Hepatocyte (in vitro differentiated cells): ENCODE results near the gene WDR70.
"Not testable (repeated sequence)": the region's sequence is repeated elsewhere in the genome, so short reads cannot be mapped to it uniquely, and the experiment has no call there.

Experiments used
- CTCF ChIP-seq: fragments of 200-600 bp; sonication (generic); IDR thresholded peaks from 2 replicates; pipeline ENCODE4 v1.5.1; 2016; ENCODE audit warnings: antibody characterized with exemption, mild to moderate bottlenecking; ENCODE audit not compliant: poor library complexity
- EZH2 ChIP-seq: fragments of 200-600 bp; sonication (generic); IDR thresholded peaks from 2 replicates; pipeline ENCODE4 v1.6.1; 2016; ENCODE audit warnings: antibody characterized with exemption, mild to moderate bottlenecking, borderline replicate concordance
- EZH2phosphoT487 ChIP-seq: fragments of 200-600 bp; sonication (generic); IDR thresholded peaks from one replicate; pipeline ENCODE4 v1.6.1; 2018; ENCODE audit warnings: antibody characterized with exemption, mild to moderate bottlenecking, low read depth, moderate library complexity; ENCODE audit not compliant: unreplicated experiment, severe bottlenecking

GRCh38 chr5:37469383-37469782 lies 90.3 kb downstream of the WDR70 start:
- TF ChIP-seq CTCF, EZH2phosphoT487, EZH2: not testable (repeated sequence)
